ENCODE measurements around the gene C1QA.

The C1QA gene, protein sequence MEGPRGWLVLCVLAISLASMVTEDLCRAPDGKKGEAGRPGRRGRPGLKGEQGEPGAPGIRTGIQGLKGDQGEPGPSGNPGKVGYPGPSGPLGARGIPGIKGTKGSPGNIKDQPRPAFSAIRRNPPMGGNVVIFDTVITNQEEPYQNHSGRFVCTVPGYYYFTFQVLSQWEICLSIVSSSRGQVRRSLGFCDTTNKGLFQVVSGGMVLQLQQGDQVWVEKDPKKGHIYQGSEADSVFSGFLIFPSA

GRCh38 chr1:22636353-22636752 is at the start of gene C1QA:
Gene C1QA (plus strand): TSS chr1:22636628. CDS start chr1:22637617, 989 bp downstream.
- no peak for DNase-seq (ENCODE audit: low read depth)

GRCh38 chr1:22587247-22587646 is 49.2 kb upstream of the C1QA start:
- DNase-seq (ENCODE audit: low read depth): no peak

DNA sequence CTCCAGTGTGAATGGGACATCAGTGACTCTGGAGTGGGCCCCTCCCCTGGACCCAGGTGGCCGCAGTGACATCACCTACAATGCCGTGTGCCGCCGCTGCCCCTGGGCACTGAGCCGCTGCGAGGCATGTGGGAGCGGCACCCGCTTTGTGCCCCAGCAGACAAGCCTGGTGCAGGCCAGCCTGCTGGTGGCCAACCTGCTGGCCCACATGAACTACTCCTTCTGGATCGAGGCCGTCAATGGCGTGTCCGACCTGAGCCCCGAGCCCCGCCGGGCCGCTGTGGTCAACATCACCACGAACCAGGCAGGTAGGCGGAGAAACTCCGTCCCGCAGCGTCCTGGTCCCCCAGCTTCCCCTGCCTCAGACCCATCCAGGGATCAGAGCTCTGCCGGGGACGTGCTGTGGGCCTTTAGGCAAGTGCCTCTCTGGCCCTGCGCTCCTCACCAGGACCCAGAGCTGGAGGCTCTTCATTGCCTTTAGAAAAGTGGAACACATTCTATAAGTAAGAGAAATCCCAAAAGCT is 47.5 kb upstream of the C1QA start:
- DNase-seq (ENCODE audit: low read depth): no peak

DNA sequence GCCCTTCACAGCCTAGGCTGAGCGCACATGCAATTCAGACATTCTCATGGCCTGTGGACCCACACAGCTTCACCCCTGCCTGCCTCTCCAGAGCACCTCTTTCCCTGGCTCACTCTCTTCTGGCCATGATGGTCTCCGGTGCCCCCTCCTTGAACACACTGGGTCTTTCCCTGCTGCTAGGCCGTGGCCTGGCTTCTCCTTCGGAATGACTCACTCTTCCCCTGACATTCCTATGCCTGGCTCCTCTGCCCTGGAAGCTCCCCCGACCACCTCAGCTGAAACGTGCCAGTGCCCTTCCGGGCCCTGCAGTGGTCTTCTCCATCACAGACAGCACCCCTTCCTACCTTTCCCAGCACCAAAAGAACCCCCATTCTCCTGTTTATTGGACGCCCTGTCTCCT is 44.9 kb upstream of the C1QA start:
- DNase-seq (ENCODE audit: low read depth): no peak

DNA sequence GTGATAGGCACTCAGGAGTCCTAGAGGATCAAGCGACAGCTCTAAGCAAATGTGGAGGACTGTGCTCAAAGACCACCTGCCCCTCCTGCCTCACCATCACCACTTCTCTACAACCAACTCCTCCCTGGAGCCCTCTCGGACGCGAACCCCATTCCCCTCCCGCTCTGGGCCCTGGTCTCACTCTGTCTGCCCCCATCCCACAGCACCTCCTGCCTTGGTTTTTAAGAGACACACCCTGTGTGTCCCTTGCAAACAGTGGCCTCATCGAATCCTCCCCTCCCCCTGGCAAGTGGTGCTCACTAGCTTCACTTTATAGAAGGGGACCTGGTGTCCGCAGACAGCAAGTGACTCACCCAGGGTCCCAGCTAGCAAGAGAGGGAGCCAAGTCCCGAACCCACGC is 44.4 kb upstream of the C1QA start:
- DNase-seq (ENCODE audit: low read depth): no peak

- DNase-seq (ENCODE audit: low read depth): no peak
Observed at GRCh38 chr1:22592919-22593790, 43.3 kb upstream of the C1QA start.

GRCh38 chr1:22594396-22594795 is 42.0 kb upstream of the C1QA start:
- DNase-seq (ENCODE audit: low read depth): no peak

DNA sequence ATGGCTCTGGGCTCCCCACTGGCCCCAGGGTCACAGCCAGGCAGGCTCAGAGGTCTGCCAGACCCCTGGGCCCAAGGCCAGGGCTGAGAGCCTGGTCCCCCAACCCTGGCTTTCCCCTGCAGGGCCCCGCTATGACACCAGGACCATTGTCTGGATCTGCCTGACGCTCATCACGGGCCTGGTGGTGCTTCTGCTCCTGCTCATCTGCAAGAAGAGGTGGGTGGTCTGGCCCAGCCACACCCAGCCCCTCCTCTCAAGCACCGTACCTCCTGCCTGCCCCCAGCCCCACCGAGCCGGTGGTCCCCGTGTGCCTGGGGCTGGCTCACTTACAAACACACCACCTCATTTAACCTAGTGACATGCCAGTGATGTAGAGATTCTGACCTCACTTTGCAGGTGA is 41.3 kb upstream of the C1QA start:
- no peak for DNase-seq (ENCODE audit: low read depth)

DNA sequence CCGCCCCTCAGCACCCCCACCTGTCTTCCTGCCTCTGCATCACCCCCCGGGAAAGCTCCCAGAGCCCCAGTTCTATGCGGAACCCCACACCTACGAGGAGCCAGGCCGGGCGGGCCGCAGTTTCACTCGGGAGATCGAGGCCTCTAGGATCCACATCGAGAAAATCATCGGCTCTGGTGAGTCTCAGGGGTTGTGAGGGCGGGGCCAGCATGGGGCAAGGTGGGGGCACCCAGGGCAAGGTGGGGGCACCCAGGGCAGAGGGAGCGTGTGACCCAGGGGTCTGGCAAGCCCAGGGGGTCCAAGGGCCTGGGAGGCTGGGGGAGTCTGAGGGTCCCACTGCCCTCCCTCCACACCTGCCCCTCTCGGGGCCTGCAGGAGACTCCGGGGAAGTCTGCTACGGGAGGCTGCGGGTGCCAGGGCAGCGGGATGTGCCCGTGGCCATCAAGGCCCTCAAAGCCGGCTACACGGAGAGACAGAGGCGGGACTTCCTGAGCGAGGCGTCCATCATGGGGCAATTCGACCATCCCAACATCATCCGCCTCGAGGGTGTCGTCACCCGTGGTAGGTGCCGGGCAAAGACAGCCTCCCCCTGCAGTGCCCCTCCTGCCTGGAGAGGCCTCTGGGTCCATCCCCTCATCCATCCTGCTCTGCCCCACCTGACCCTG is 39.0 kb upstream of the C1QA start:
- DNase-seq (ENCODE audit: low read depth): no peak

DNA sequence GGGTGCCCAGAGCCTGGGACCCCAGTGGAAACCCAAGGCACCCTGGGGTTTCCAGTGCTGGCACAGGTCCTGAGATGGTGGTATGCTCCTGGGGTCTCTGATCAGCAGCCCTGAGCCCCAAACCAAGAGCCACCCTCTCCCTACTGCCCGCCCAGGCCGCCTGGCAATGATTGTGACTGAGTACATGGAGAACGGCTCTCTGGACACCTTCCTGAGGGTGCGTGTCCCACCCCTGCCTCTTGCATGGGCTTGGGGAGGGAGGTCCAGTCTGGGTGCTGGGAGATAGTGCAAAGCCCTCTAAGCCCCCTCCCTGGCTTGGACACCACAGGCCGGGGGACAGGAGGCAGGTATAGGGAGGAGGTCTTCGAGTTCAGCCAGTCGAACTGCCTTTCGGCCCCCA is 38.4 kb upstream of the C1QA start:
- DNase-seq (ENCODE audit: low read depth): no peak

DNA sequence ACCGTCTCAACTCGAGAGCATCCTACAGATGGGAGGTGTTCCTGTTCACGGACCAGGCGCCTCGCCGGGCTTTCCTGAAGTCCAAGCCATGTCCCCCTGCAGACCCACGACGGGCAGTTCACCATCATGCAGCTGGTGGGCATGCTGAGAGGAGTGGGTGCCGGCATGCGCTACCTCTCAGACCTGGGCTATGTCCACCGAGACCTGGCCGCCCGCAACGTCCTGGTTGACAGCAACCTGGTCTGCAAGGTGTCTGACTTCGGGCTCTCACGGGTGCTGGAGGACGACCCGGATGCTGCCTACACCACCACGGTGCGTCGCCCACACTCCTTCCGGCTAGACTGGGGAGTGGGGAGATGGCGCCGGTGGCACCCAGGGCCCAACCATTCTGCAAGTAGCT is 37.7 kb upstream of the C1QA start:
- DNase-seq (ENCODE audit: low read depth): no peak

DNA sequence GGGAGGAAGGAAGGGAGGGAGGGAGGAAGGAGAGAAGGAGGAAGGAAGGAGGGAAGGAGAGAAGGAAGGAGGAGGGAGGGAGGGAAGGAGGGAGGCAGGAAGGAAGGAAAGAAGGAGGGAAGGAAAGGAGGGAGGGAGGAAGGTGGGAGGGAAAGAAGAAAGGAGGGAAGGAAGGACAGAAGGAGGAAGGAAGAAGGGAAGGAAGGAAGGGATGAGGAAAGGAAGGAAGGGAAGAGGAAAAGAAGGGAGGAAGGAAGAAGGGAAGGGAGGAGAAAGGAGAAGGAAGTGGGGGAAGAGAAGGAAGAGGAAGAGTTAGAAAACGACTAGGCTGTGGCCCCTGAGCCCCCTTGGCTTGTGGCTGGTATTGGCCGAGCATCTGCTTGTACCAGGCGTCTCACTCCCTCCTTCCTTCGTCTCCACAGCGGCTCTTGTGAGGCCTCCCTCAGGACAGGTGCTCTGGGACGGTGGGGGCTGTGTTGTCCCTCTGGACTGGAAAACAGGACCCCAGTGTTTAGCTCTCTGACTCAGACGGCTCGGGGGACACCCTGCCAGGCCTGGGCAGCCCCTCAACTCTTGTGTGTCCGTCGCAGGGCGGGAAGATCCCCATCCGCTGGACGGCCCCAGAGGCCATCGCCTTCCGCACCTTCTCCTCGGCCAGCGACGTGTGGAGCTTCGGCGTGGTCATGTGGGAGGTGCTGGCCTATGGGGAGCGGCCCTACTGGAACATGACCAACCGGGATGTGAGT is 36.2 kb upstream of the C1QA start:
- DNase-seq (ENCODE audit: low read depth): no peak

GRCh38 chr1:22600817-22601605 is 35.4 kb upstream of the C1QA start:
- no peak for DNase-seq (ENCODE audit: low read depth)

DNA sequence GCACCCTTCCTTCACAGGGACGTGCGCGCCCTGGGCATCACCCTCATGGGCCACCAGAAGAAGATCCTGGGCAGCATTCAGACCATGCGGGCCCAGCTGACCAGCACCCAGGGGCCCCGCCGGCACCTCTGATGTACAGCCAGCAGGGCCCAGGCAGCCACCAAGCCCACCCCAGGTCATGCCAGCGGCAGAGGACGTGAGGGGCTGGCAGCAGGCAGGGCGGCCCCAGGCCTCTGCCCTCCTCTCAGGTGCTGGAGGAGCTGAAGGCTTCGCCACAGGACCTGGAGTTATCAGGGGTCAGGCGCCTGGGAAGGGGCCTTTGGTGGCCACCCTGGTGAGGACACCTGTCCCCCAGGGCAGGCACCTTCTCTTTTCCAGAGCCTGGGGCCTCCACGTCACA is 34.8 kb upstream of the C1QA start:
- DNase-seq (ENCODE audit: low read depth): no peak

DNA sequence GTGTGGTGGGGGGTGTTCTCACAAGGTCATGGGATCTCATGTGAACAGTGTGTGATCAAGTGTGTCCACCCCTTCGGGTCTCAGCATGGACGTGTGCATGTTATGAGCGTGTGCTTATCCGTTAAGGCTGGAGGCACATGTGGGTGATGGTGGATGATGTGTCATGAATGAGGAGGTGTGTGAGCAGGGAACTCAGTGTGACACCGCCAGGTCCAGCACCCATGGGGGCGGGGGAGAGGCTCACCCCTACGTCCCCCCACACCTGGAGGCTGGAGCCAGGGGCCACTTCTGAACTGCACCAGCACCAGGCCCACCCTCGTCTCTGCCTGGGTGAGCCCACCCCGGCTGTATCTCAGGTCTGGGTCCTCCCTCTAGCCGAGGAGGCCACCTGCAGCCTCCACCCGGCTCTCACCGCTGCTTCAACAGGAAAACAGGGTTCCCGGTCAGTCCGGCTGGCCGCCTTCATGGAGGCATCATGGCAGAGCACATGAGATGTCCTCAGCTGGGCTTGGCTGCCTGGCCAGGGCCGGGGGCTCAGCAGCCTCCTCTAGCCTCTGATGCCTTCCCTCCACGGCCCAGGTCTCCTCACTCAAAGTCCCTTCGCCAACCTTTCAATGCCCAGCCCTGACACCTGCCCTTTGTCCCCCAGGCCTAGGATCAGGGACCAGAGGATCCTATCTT is 34.2 kb upstream of the C1QA start:
- no peak for DNase-seq (ENCODE audit: low read depth)

DNA sequence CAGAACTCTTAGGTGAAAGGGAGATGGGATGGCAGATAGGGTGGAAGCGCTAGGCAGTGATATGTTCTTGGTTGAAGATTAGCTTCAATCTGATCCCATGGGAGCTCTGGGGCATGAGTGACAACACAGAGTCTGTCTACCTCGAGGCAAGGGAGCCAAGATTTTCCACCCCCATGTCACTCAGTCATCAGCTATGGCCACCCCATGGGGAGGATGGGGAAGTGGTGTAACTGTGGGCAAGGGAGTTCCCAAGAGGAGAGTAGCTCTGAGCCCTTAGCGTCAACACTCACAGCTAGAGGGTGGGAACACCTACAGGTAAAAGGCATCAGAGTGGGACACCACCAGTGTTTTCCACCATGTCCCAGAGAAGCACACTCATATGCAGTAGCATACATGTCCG is 30.3 kb upstream of the C1QA start:
- no peak for DNase-seq (ENCODE audit: low read depth)

DNA sequence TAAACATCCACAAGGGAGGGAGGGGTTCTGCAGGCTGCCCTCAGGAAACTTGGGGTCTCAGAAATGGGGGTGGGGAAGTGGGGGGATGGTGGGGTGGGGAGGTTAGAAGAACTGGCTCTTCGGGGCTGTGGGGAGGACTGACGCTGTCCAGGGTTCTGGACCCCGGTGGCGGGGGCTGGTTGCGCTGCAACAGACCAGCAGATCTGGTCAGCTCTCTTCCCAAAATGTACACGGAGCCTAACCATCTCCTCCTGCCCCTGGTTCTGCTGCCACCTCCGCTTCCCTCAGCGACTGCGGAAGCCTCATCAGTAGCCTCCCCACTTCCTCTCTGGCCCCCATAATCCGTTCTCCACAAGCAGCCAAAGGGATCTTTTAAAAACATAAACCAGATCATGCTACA is 29.3 kb upstream of the C1QA start:
- DNase-seq (ENCODE audit: low read depth): no peak

GRCh38 chr1:22608361-22608760 is 28.1 kb upstream of the C1QA start:
- no peak for DNase-seq (ENCODE audit: low read depth)

DNA sequence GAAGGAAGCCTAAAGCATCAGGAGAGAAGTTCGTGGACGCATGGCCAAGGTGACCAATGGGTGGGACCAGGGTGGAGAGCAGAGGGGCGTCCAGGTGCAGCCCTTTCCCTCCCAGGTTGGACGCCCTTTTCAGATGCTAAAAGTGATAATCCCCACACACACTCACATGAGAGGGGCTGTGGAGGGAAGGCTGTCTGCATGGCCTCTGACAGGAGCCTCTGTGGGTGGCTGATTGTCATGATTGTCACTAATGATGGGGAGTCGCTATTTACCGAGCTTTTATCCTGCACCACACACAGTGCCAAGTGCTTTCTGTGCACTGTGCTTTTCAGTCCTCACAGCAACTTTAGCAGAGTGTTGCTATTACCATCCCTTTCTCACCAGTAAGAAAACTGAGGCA is 27.1 kb upstream of the C1QA start:
- DNase-seq (ENCODE audit: low read depth): no peak

- no peak for DNase-seq (ENCODE audit: low read depth)
Observed at GRCh38 chr1:22611530-22611947, 24.9 kb upstream of the C1QA start.
